MM.1S (cell line): ENCODE results near the gene URB1.

Experiments used
- EZH2 ChIP-seq: fragments of 300-600 bp; sonication (generic); optimal IDR thresholded peaks from 2 replicates; pipeline ENCODE3; 2017; ENCODE audit warnings: low read depth, mild to moderate bottlenecking, antibody characterized with exemption, low read length, mixed read lengths
- TF ChIP-seq, protein P1 (sequence below): fragments of 300-600 bp; sonication (generic); IDR thresholded peaks from 2 replicates; pipeline ENCODE4 v1.5.1; 2016; ENCODE audit warnings: antibody characterized with exemption, low read length, mixed read lengths

DNA sequence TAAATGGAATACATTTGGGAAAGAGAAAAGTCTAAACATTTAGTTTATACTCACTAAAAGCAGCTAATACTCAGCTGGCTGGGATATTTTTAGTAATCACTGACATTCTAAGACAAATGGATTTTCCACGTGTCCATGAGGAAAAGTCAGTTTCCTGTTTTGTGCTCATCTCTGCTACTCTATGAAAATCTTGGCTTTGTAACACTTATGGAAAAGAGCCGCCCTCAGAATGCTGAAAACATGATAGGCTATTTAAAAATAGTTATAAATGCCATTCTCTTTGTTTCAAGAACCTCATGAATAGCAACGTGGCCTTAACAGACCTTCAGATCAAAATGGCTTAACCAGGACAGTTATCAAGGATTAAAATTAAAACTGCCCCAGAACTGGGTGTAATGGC, 64.2 kb downstream of the URB1 start:
- TF ChIP-seq, protein P1, sequence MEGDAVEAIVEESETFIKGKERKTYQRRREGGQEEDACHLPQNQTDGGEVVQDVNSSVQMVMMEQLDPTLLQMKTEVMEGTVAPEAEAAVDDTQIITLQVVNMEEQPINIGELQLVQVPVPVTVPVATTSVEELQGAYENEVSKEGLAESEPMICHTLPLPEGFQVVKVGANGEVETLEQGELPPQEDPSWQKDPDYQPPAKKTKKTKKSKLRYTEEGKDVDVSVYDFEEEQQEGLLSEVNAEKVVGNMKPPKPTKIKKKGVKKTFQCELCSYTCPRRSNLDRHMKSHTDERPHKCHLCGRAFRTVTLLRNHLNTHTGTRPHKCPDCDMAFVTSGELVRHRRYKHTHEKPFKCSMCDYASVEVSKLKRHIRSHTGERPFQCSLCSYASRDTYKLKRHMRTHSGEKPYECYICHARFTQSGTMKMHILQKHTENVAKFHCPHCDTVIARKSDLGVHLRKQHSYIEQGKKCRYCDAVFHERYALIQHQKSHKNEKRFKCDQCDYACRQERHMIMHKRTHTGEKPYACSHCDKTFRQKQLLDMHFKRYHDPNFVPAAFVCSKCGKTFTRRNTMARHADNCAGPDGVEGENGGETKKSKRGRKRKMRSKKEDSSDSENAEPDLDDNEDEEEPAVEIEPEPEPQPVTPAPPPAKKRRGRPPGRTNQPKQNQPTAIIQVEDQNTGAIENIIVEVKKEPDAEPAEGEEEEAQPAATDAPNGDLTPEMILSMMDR, result no peak
- no peak for TF ChIP-seq EZH2
